Renal pelvis (tissue), 3 donors: ENCODE results near the gene SERGEF. TPM values are rescaled to one million over a fixed set of nuclear protein-coding genes. Genes with fewer than 3 reads are reported as not detected.

Experiments used
- polyA plus RNA-seq, 3 donors: library from polyadenylated mRNA; unstranded; fragments of 120-200 nt; gene quantifications; one replicate each; pipeline ENCODE4 v1.2.1, GENCODE V29; 2013; ENCODE audit not compliant: insufficient read length in 3 of 3

SERGEF gene
- polyA plus RNA-seq, 3 donors: 18.5 to 21.8 (median 20.5) TPM

Other genes starting within 250 kb of the SERGEF start
- gene TPH1, start 33.2 kb upstream of the SERGEF start, polyA plus RNA-seq: 1 to 10 TPM in 2 of 3 donors, under 1 TPM in 1; 0.36 to 2.0 (median 1.6) TPM
- 10 to 100 TPM; 25.9 to 39.7 (median 36.1) TPM for gene SAAL1, start 93.0 kb upstream of the SERGEF start, polyA plus RNA-seq
- gene MRGPRX3, start 119.5 kb upstream of the SERGEF start, polyA plus RNA-seq: under 1 TPM in 1 of 3 donors, not detected in 2; 0.13 TPM
- not detected for gene MRGPRX4, start 159.8 kb upstream of the SERGEF start, polyA plus RNA-seq
- not detected for gene SAA4, start 223.8 kb upstream of the SERGEF start, polyA plus RNA-seq
- gene SAA2, start 235.6 kb upstream of the SERGEF start, polyA plus RNA-seq: under 1 TPM in 1 of 3 donors, not detected in 2; 0.31 TPM